Activated CD8-positive, alpha-beta memory T cell treated with anti-CD3 and anti-CD28 coated beads, Interleukin-2, amount 10 ng/mL, durations not matched to agents 7 days and 5 days (primary cell): Measurements from ENCODE around the gene HUWE1. TPM values are rescaled to one million over a fixed set of nuclear protein-coding genes. Genes with fewer than 3 reads are reported as not detected.

Source experiments
- ATAC-seq: fragments of 150-1000 bp; cut with Tn5 transposase; one replicate; pipeline ENCODE4 v1.10.0; 2021; ENCODE audit warnings: moderate library complexity
- CTCF ChIA-PET: fragments of 350-600 bp; sonication (Branson Sonifier 250); formaldehyde crosslinking; loops from one replicate; lab custom pipeline; 2021; ENCODE audit warnings: antibody characterized with exemption; lab: Charles Lee
- DNase-seq: peaks from one replicate; pipeline ENCODE4 v3.0.0-alpha.2; 2020
- H3K27ac Mint-ChIP-seq: one replicate; pipeline ENCODE4 v1.8.0; 2021; ENCODE audit warnings: mild to moderate bottlenecking, mixed read lengths
- H3K27me3 Mint-ChIP-seq: one replicate; pipeline ENCODE4 v1.8.0; 2021; ENCODE audit warnings: mixed read lengths
- H3K36me3 Mint-ChIP-seq: one replicate; pipeline ENCODE4 v1.8.0; 2021; ENCODE audit warnings: mild to moderate bottlenecking, mixed read lengths
- H3K4me1 Mint-ChIP-seq: one replicate; pipeline ENCODE4 v1.8.0; 2021; ENCODE audit warnings: mixed read lengths
- H3K4me3 Mint-ChIP-seq: one replicate; pipeline ENCODE4 v1.8.0; 2021; ENCODE audit warnings: mild to moderate bottlenecking, moderate library complexity, mixed read lengths
- H3K9me3 Mint-ChIP-seq: one replicate; pipeline ENCODE4 v1.8.0; 2022; ENCODE audit warnings: low read depth, mixed read lengths
- total RNA-seq, 2 experiments: library from RNA; stranded (reverse); gene quantifications; one replicate each; pipeline ENCODE4 v1.2.3, GENCODE V29; 2021

Gene HUWE1
- total RNA-seq, 2 experiments from 2014 or later: 300 to 342 TPM

DNA sequence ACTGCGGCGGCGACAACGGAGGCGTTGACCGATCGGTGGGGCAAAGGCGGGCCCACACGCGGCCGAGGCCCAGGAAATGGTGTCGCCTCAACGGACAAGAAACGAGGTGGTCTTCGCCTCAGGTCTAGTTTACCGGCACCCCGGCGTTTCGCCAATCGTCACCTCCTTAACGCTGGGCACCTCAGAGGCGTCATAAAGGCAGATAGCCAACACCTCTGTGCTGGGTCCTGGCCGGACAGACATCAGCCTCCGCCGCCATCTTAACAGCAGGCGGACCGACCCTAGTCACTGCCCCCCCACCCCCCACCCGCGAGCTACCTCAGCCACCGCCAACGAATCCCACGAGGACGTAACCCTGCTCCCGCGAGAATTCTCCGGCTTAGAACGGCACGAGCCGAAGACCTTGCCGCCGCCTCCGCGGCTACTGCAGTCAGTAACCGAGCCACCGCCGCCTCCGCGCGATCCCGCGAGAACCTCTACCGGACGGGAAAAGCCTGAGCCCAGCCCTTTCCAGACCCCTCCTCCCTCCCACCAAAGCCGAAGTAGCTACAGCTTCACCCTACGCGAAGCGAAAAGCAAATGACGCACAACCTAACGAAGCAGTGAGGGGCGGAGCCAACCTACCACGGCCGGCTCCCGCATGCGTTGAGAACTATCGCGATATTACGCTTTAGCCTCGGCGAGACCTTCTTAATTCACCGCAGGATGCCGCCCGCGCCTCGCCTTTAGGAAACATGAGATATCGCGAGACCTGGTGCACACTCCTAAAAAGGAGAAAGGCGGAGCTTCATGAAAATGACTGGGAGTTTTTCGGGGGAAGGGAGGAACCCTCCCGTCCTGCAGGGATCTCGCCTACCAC is 2.7 kb downstream of the HUWE1 start:
- Mint-ChIP-seq H3K27me3 (no peaks in the 10 kb centered on the region), H3K36me3 (peaks cover 33% of the 10 kb centered on the region), H3K4me1 (peaks cover 32% of the 10 kb centered on the region), H3K9me3 (no peaks in the 10 kb centered on the region), H3K27ac (peak overlapping the region; percentile 96), H3K4me3 (peak overlapping the region; percentile 94)
- ATAC-seq (peak; percentile 74), DNase-seq (peak; percentile 95)
- CTCF ChIA-PET: interaction anchor here (0.6 to 2.8 kb wide), 7 partner anchors 23 to 148 kb away, joined by 3 to 14 read pairs (median 3); no protein-coding TSS in a partner anchor

DNA sequence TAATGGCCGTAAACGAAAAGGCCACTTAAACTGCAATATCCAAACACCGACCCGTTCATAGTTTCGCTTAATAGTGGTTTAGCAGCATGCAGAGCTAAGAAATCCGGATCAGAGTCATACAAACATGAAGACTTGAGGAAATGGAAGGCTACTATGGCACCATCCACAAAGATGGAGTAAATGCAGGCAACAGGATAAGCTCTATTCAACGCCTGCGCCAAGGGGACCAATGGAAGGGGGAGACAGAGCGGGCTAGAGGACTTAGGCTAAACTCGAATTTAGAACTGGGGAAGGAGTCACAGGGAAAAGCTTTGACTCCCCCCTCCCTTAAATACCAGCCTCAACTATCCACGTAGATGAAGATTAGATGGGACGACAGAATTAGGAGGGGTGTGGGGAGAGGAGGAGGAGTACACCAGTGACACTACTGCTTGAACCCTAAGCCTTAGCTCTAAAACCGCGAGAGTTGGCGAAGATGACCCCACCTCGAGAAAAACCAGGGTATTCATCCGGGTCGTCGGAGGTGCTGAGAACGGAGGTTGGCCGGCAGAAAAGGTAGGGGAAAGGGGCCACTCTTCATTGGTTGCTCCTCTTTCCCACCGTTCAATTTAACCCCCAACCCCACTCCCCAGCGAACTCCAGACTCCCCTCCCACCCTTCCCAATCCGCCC is 3.5 kb downstream of the HUWE1 start:
- DNase-seq (peak; percentile 73), ATAC-seq (no peak)
- Mint-ChIP-seq H3K4me3 (peak overlapping the region; percentile 94), H3K4me1 (peaks cover 39% of the 10 kb centered on the region), H3K36me3 (peaks cover 37% of the 10 kb centered on the region), H3K27me3 (no peaks in the 10 kb centered on the region), H3K27ac (peak overlapping the region; percentile 96), H3K9me3 (no peaks in the 10 kb centered on the region)
- CTCF ChIA-PET: interaction anchor here (1.1 to 2.8 kb wide), 5 partner anchors 32 to 149 kb away, joined by 3 to 14 read pairs (median 6); no protein-coding TSS in a partner anchor

DNA sequence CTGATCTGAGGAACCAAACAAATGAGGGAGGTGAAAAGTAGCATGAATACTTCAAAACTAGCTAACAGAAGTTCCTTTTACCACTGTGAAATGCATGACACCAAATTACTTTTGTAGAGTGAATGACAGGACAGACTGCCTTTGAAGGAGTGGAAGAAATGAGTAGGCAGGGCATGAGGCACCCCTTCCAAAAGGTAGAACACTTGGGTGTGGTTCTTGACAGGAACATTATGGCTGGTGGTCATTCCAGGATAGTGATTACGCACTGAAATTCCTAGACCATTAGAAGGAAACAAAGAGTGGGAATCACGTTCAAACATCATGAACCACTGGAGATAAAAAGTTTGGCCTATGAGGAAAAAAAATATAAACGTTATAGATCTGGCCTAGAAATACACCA is 4.9 kb downstream of the HUWE1 start:
- DNase-seq (no peak), ATAC-seq (no peak)
- CTCF ChIA-PET: no interaction called here
- Mint-ChIP-seq H3K27ac (peak overlapping the region; percentile 73), H3K4me3 (peak overlapping the region; percentile 94), H3K36me3 (peaks cover 46% of the 10 kb centered on the region), H3K27me3 (no peaks in the 10 kb centered on the region), H3K9me3 (no peaks in the 10 kb centered on the region), H3K4me1 (peaks cover 38% of the 10 kb centered on the region)

DNA sequence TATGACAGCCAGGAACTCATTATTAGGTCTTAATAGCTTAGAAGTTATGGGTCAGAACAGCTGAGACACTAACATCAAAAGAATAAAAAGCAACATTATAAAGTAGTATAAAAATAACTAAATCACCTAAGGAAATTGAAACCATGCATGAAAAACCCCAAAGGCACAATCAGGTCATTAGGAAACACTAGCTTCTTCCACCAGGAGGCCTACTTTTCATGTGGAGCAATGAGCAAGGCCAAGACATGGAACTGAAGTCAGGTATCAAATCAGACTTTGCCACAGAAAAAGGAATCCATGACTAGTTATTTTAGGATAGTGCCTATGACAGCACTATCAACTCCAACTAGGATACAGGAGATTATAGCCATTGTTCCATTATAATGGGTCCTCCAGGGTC is 7.9 kb downstream of the HUWE1 start:
- peak overlapping the region; percentile 52 for H3K27ac Mint-ChIP-seq
- no peak overlapping the region for H3K4me3 Mint-ChIP-seq
- no peaks in the 10 kb centered on the region for H3K27me3 Mint-ChIP-seq
- peaks cover 61% of the 10 kb centered on the region for H3K36me3 Mint-ChIP-seq
- CTCF ChIA-PET: interaction anchor here (1.6 kb wide), 1 partner anchor 155 kb away, joined by 3 read pairs; no protein-coding TSS in a partner anchor
- ATAC-seq: no peak
- no peaks in the 10 kb centered on the region for H3K9me3 Mint-ChIP-seq
- peaks cover 47% of the 10 kb centered on the region for H3K4me1 Mint-ChIP-seq
- DNase-seq: no peak

DNA sequence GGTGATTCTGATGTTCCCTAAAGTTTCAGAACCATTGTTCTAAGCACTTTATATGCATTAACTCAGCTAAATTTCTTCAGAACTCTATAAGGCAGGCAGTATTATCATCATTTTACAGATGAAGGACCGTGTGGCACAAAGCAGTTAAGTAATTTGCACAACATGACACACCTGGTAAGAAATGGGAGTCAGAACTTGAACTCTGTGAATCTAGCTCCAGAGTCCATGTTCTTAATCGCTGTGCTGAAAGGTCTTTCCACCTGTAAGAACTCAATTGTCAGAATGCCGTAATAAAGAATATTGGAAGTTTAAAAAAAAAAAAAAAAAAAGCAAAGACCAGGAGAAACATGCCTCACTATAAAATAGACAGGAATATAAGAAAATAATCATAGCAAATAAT is 9.2 kb downstream of the HUWE1 start:
- Mint-ChIP-seq H3K9me3 (no peaks in the 10 kb centered on the region), H3K4me1 (peaks cover 45% of the 10 kb centered on the region), H3K27ac (no peak overlapping the region), H3K27me3 (no peaks in the 10 kb centered on the region), H3K4me3 (no peak overlapping the region), H3K36me3 (peaks cover 62% of the 10 kb centered on the region)
- CTCF ChIA-PET: no interaction called here
- ATAC-seq (no peak), DNase-seq (no peak)

DNA sequence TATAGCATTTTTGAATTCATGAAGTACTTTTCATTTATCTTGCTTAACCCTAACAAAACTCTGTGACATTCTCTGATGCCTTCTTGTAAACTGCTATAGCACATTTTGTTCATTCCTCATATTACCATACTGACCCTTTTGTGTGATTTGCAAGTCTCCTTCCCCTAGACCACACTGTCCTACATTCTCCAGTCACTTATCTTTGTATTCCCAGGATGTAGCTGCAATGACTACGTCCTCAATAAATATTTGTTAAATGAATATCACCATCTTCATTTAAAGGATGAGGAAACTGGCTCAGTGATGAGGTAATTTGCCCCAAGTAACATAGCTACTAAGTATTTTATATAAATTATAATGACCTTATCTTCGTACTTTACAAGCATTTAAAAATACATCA is 11.9 kb downstream of the HUWE1 start:
- H3K36me3 Mint-ChIP-seq: peaks cover 52% of the 10 kb centered on the region
- peaks cover 33% of the 10 kb centered on the region for H3K4me1 Mint-ChIP-seq
- no peak for DNase-seq
- H3K9me3 Mint-ChIP-seq: no peaks in the 10 kb centered on the region
- H3K4me3 Mint-ChIP-seq: no peak overlapping the region
- no peak overlapping the region for H3K27ac Mint-ChIP-seq
- ATAC-seq: no peak
- CTCF ChIA-PET: no interaction called here
- no peaks in the 10 kb centered on the region for H3K27me3 Mint-ChIP-seq

DNA sequence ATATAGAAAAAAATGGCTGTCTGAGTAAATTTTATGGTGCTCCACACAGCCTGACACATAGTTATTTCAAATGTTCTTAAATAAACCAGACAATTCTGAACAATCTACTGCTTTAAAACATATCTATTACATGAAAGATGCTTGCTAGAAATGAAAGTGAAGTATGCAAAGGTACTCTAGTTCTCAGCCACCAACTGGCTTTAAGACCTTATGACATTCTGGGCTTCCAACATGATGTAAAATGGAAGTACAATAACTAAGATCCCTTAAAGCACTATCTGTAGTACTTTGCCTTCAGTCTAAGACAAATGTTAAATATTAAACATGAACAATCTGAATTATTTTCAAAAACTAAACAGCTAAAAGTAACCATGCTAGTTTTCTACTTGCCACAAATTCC is 17.3 kb downstream of the HUWE1 start:
- H3K9me3 Mint-ChIP-seq: no peaks in the 10 kb centered on the region
- peaks cover 16% of the 10 kb centered on the region for H3K4me1 Mint-ChIP-seq
- H3K36me3 Mint-ChIP-seq: peaks cover 45% of the 10 kb centered on the region
- H3K4me3 Mint-ChIP-seq: no peak overlapping the region
- no peak overlapping the region for H3K27ac Mint-ChIP-seq
- ATAC-seq (no peak), DNase-seq (no peak)
- H3K27me3 Mint-ChIP-seq: no peaks in the 10 kb centered on the region
- CTCF ChIA-PET: no interaction called here

DNA sequence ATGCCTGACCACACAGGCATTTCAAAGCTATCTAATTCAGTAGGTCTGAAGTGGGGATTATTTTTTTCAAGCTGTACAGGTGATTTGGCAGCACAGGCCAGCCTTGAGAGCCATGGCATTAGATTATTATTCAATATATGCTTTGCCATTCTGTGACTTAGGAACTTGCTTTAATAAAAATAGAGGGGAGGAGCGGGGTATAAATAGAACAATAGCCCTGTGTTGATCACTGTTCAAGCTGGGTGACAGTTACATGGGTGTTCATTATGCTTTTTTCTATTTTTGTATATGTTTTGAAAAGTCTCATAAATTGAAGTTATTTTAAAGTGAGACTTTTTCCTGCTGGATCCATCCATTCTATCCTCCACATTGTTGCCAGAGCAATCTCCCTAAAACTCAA is 20.3 kb downstream of the HUWE1 start:
- H3K4me1 Mint-ChIP-seq: peaks cover 17% of the 10 kb centered on the region
- no peak for DNase-seq
- no peaks in the 10 kb centered on the region for H3K9me3 Mint-ChIP-seq
- peaks cover 46% of the 10 kb centered on the region for H3K36me3 Mint-ChIP-seq
- H3K27ac Mint-ChIP-seq: no peak overlapping the region
- H3K27me3 Mint-ChIP-seq: no peaks in the 10 kb centered on the region
- no peak for ATAC-seq
- CTCF ChIA-PET: no interaction called here
- no peak overlapping the region for H3K4me3 Mint-ChIP-seq

DNA sequence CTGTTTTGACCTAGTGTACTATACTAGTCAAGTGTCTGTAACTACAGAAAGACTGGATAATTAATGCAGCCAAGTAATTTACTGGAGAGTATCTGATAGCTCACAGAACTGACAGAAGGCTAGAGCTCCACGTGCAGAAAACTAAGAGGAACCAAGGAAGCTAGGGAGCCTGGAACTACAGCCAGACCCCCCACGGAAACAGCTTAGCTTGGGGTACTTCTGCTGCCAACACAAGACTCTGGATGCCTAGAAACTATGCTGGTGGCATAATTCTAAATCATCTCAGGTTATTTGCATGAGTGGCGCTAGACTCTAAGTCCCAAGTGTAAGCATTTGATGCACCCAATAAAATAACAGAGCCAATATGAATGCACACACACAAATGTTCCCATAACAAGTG is 26.5 kb downstream of the HUWE1 start:
- ATAC-seq (no peak), DNase-seq (no peak)
- CTCF ChIA-PET: no interaction called here
- Mint-ChIP-seq H3K9me3 (no peaks in the 10 kb centered on the region), H3K4me1 (peaks cover 28% of the 10 kb centered on the region), H3K27ac (no peak overlapping the region), H3K36me3 (peaks cover 38% of the 10 kb centered on the region), H3K4me3 (no peak overlapping the region), H3K27me3 (no peaks in the 10 kb centered on the region)

DNA sequence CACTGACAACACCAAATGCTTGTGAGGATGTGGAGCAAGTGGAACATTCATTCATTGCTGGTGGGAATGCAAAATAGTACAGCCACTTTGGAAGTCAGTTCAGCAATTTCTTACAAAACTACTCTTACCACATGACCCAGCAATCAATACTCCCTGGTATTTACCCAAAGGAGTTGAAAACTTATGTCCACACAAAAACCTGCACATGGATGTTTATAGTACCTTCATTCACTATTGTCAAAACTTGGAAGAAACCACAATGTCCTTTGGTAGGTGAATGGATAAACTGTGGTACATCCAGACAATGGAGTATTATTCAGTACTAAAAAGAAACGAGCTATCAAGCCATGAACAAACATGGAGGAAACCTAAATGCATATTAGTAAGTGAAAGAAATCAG is 27.5 kb downstream of the HUWE1 start:
- no peaks in the 10 kb centered on the region for H3K27me3 Mint-ChIP-seq
- H3K4me1 Mint-ChIP-seq: peaks cover 37% of the 10 kb centered on the region
- no peak overlapping the region for H3K4me3 Mint-ChIP-seq
- peaks cover 38% of the 10 kb centered on the region for H3K36me3 Mint-ChIP-seq
- H3K27ac Mint-ChIP-seq: no peak overlapping the region
- CTCF ChIA-PET: no interaction called here
- no peak for DNase-seq
- no peak for ATAC-seq
- H3K9me3 Mint-ChIP-seq: no peaks in the 10 kb centered on the region

DNA sequence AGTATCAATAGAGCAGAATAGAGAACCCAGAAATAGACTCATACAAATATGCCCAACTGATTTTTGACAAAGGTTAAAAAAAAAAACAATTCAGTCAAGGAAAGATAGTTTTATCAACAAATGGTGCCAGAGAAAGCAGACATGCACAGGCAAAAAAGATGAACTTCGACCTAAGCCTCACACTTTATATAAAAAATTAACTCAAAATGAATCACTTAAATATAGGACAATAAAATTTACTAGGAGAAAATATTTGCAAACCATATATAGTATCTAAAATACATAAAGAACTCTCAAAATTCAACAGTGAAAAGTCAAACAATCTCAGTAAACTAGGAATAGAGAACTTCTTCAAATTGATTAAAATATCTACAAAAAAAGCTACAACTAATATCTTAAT is 29.7 kb downstream of the HUWE1 start:
- ATAC-seq (no peak), DNase-seq (no peak)
- CTCF ChIA-PET: interaction anchor here (1.2 kb wide), 1 partner anchor 13 kb away, joined by 3 read pairs; no protein-coding TSS in a partner anchor
- no peak overlapping the region for H3K4me3 Mint-ChIP-seq
- peaks cover 41% of the 10 kb centered on the region for H3K4me1 Mint-ChIP-seq
- H3K36me3 Mint-ChIP-seq: peaks cover 30% of the 10 kb centered on the region
- no peaks in the 10 kb centered on the region for H3K27me3 Mint-ChIP-seq
- no peak overlapping the region for H3K27ac Mint-ChIP-seq
- H3K9me3 Mint-ChIP-seq: no peaks in the 10 kb centered on the region

DNA sequence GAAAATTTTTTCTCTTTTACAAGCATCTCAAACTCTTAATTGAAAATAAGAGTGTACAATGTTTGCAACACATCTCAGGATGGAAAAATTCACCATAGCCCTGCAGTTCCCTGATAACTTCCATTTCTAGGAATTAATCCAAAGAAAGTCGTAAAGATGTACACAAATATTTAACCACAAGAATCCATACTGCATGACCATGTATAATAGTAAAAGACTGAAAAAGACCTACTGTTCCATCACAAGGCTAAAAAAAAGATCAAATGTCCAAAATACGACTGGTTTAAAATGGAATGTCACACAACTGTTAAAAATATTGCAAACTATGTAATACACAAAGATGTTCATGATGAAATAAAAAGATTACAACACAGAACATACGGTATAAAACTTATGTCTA is 32.1 kb downstream of the HUWE1 start:
- no peak overlapping the region for H3K27ac Mint-ChIP-seq
- CTCF ChIA-PET: no interaction called here
- peaks cover 32% of the 10 kb centered on the region for H3K36me3 Mint-ChIP-seq

DNA sequence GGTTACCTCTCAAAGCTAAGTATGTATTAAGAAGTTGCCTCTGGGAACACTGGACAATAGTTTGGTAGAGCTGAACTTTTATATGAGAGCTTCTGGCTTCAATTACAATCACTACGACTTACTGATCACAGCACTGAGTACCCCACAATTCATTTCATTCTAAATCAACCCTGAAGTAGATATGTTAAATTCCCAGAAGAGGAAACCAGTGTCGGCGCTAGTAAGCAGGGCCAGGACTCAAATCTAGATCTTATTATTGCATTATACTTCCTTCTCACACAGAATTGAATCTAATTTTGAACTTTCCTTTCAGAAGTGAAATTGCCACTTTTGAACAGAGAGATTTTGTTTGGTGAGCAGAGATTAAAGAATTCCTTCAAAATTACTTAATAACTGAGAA is 41.8 kb downstream of the HUWE1 start:
- CTCF ChIA-PET: no interaction called here
- peaks cover 37% of the 10 kb centered on the region for H3K36me3 Mint-ChIP-seq
- peak overlapping the region; percentile 54 for H3K27ac Mint-ChIP-seq
- H3K27me3 Mint-ChIP-seq: no peaks in the 10 kb centered on the region
- no peak for DNase-seq
- H3K4me1 Mint-ChIP-seq: peaks cover 20% of the 10 kb centered on the region
- no peak for ATAC-seq
- H3K4me3 Mint-ChIP-seq: no peak overlapping the region
- no peaks in the 10 kb centered on the region for H3K9me3 Mint-ChIP-seq

More for the DNA sequence above, 32.1 kb downstream of the HUWE1 start:
- peaks cover 37% of the 10 kb centered on the region for H3K4me1 Mint-ChIP-seq
- DNase-seq (no peak), ATAC-seq (no peak)
- no peaks in the 10 kb centered on the region for H3K27me3 Mint-ChIP-seq
- no peaks in the 10 kb centered on the region for H3K9me3 Mint-ChIP-seq
- H3K4me3 Mint-ChIP-seq: no peak overlapping the region

DNA sequence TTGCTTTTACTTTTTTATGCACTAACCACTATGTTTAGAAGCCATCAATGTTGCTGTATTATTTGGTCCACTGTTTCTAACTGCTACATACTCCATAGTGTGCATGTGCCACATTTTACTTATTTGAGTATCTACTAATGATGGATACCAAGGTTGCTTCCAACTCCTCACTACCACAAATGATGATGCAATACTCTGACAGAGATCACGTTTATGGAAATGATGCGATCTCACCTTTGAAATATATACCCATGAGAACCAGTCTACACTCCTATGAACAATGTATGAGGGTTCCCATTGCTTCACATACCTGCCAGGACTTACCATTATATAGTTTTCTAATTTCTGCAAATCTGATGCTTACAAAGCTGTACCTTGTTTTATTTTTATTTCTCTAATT is 44.2 kb downstream of the HUWE1 start:
- no peak overlapping the region for H3K4me3 Mint-ChIP-seq
- H3K4me1 Mint-ChIP-seq: peaks cover 18% of the 10 kb centered on the region
- no peak for ATAC-seq
- peaks cover 34% of the 10 kb centered on the region for H3K36me3 Mint-ChIP-seq
- CTCF ChIA-PET: no interaction called here
- no peak for DNase-seq
- no peak overlapping the region for H3K27ac Mint-ChIP-seq
- no peaks in the 10 kb centered on the region for H3K27me3 Mint-ChIP-seq
- H3K9me3 Mint-ChIP-seq: no peaks in the 10 kb centered on the region
